HG02610 (cell line): ENCODE results near the gene GALNT12.

Experiments
- ATAC-seq: cut with Tn5 transposase; IDR thresholded peaks from one replicate; pipeline ENCODE4 v1.9.1; 2021; ENCODE audit warnings: mild to moderate bottlenecking, moderate library complexity; ENCODE audit not compliant: unreplicated experiment

GALNT12 gene

DNA sequence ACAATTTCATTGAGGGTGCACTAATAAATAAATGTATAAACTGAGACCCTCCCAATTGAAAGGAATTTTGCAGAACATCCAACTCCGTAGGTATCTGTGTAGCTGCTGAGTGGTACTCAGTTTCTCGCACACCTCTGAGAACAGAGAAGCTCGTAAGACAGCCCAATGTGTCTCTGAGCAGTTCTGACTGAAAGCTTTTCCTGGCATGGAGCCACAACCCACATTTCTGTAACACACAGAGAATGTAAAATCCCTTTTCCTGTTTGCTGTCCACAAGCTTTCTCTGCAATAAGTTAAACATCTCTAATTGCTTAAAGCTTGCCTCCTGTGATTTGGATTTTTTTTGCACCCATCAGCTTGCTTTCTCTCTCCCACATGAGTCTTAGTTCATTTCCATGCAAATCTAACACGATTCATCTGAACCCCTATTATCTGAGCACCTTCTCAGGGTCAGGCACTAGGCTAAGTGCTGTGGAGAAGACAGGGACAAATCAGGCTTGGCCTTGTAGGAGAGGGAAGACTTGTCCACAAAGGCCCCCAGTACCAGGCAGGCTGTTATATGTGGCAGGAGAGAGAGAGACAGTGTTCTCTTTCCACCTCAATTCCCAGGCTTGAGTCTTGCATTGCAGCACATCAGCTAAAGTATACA is 92.1 kb downstream of the GALNT12 start:
- ATAC-seq = no peak
